B cell (primary cell): ENCODE measurements around the gene GPR143. TPM values are rescaled to one million over a fixed set of nuclear protein-coding genes. Genes with fewer than 3 reads are reported as not detected.

Source experiments
- ATAC-seq: fragments of 200-7000 bp; cut with Tn5 transposase; one replicate; pipeline ENCODE4 v1.10.0; 2021; ENCODE audit warnings: low read depth, mild to moderate bottlenecking, moderate number of reproducible peaks, moderate library complexity
- CTCF ChIA-PET: fragments of 350-600 bp; sonication (Branson Sonifier 250); formaldehyde crosslinking; loops from one replicate; lab custom pipeline; 2021; ENCODE audit warnings: antibody characterized with exemption, inconsistent platforms; lab: Charles Lee
- POLR2A ChIA-PET: fragments of 350-600 bp; sonication (Branson Sonifier 250); formaldehyde crosslinking; loops from one replicate; lab custom pipeline; 2021; ENCODE audit warnings: antibody characterized with exemption; lab: Charles Lee
- DNase-seq: peaks from one replicate; pipeline ENCODE4 v3.0.0; 2013
- H2AFZ ChIP-seq: 2 replicates; pipeline ENCODE4 v1.6.1; 2012; ENCODE audit warnings: mild to moderate bottlenecking, low read depth, low read length; ENCODE audit not compliant: insufficient read depth, poor library complexity, severe bottlenecking
- H3K27ac ChIP-seq, 2 donors: 1 replicate in 1 of 2; 2 replicates in 1 of 2; pipeline ENCODE4 v1.5.1; 2012 to 2013; ENCODE audit warnings: low read length in 2 of 2, mild to moderate bottlenecking in 2 of 2, moderate library complexity in 1 of 2
- H3K27me3 ChIP-seq, 4 experiments: fragments of 200-600 bp in 1 of 4; sonication (generic) in 1 of 4; replicated peaks in 1 of 4; 1 replicate in 2 of 4; 2 replicates in 2 of 4; pipeline versions ENCODE4 v1.6.1 to v1.7.0; 2013 to 2016; ENCODE audit warnings: low read length in 3 of 4, mild to moderate bottlenecking in 2 of 4, mixed read lengths in 1 of 4, moderate library complexity in 1 of 4; ENCODE audit not compliant: insufficient read depth in 4 of 4, control insufficient read depth in 3 of 4; ENCODE audit errors: control extremely low read depth in 1 of 4
- H3K36me3 ChIP-seq, 2 experiments: replicated peaks in 1 of 2; 1 replicate in 1 of 2; 2 replicates in 1 of 2; pipeline versions ENCODE4 v1.6.1 to v1.7.1; 2013; ENCODE audit warnings: low read length in 1 of 2; ENCODE audit not compliant: insufficient read depth in 2 of 2, control insufficient read depth in 1 of 2; ENCODE audit errors: control extremely low read depth in 1 of 2, extremely low read depth in 1 of 2
- H3K4me1 ChIP-seq, 2 donors: fragments of 200-600 bp in 1 of 2; sonication (generic) in 1 of 2; 1 replicate in 1 of 2; 2 replicates in 1 of 2; pipeline versions ENCODE4 v1.5.1 to v1.6.1; 2013 to 2017; ENCODE audit warnings: low read length in 2 of 2; ENCODE audit not compliant: control insufficient read depth in 2 of 2, insufficient read depth in 2 of 2
- H3K4me2 ChIP-seq: replicated peaks from 2 replicates; pipeline ENCODE3; 2012; ENCODE audit warnings: mild to moderate bottlenecking, low read depth, low read length; ENCODE audit not compliant: poor library complexity, severe bottlenecking
- H3K4me3 ChIP-seq, 5 experiments: fragments of 200-600 bp in 1 of 5; sonication (generic) in 1 of 5; 1 replicate in 3 of 5; 2 replicates in 2 of 5; pipeline versions ENCODE4 v1.5.1 to v1.7.0; 2011 to 2016; ENCODE audit warnings: low read length in 4 of 5, mild to moderate bottlenecking in 4 of 5, low read depth in 2 of 5, control low read depth in 1 of 5, moderate library complexity in 1 of 5; ENCODE audit not compliant: insufficient read depth in 1 of 5; ENCODE audit errors: control extremely low read depth in 1 of 5, extremely low read depth in 1 of 5
- H3K79me2 ChIP-seq: fragments of 200-600 bp; sonication (generic); one replicate; pipeline ENCODE4 v1.6.0; 2016; ENCODE audit warnings: low read length; ENCODE audit not compliant: control insufficient read depth, insufficient read depth
- H3K9ac ChIP-seq: fragments of 200-600 bp; sonication (generic); 2 replicates; pipeline ENCODE4 v1.6.1; 2017; ENCODE audit warnings: mild to moderate bottlenecking, low read length, moderate library complexity
- H3K9me3 ChIP-seq, 3 donors: one replicate each; pipeline versions ENCODE4 v1.6.1 to v1.7.1; 2013; ENCODE audit warnings: low read length in 2 of 3; ENCODE audit not compliant: control insufficient read depth in 2 of 3, insufficient read depth in 1 of 3; ENCODE audit errors: control extremely low read depth in 1 of 3
- H4K20me1 ChIP-seq: 2 replicates; pipeline ENCODE4 v1.6.0; 2012; ENCODE audit warnings: mild to moderate bottlenecking, low read length; ENCODE audit not compliant: insufficient read depth, control insufficient read depth, poor library complexity, severe bottlenecking
- H3K27ac Mint-ChIP-seq: one replicate; pipeline ENCODE4 v1.8.0; 2021; ENCODE audit warnings: mixed read lengths
- H3K27me3 Mint-ChIP-seq: one replicate; pipeline ENCODE4 v1.8.0; 2021; ENCODE audit warnings: mixed read lengths
- H3K4me1 Mint-ChIP-seq: one replicate; pipeline ENCODE4 v1.8.0; 2021; ENCODE audit warnings: mixed read lengths
- H3K4me3 Mint-ChIP-seq: one replicate; pipeline ENCODE4 v1.8.0; 2021; ENCODE audit warnings: mixed read lengths
- H3K9me3 Mint-ChIP-seq: one replicate; pipeline ENCODE4 v1.8.0; 2022; ENCODE audit warnings: mixed read lengths; ENCODE audit not compliant: insufficient read depth
- EZH2 ChIP-seq: IDR thresholded peaks from 2 replicates; pipeline ENCODE4 v1.6.1; 2012; ENCODE audit warnings: borderline replicate concordance, low read depth, mild to moderate bottlenecking, moderate library complexity, low read length; ENCODE audit not compliant: insufficient read depth, poor library complexity, severe bottlenecking
- WGBS: methylation state at CpG from one replicate; pipeline ENCODE4 v1.1.5; 2013; ENCODE audit warnings: missing lambda C conversion rate; ENCODE audit not compliant: insufficient coverage; 5-methylcytosine and 5-hydroxymethylcytosine counted together
- intact Hi-C: fragments of 100-400 bp; cut with micrococcal nuclease; formaldehyde crosslinking; loops from one replicate; pipeline ENCODE4 v1.10.0; 2022
- polyA plus RNA-seq: library from polyadenylated mRNA; depleted of rRNA; stranded (reverse); fragments of >200 nt; gene quantifications from 2 replicates; pipeline ENCODE4 v1.2.3, GENCODE V29; 2012
- total RNA-seq, 2 donors: library from RNA; stranded (reverse); fragments of 120-200 nt in 1 of 2; gene quantifications; 1 replicate in 1 of 2; 2 replicates in 1 of 2; pipeline versions ENCODE4 v1.2.3 to v1.2.4, GENCODE V29; 2013 to 2022
- TF ChIP-seq, protein P1 (sequence below): fragments of 200-600 bp; IDR thresholded peaks from one replicate; pipeline ENCODE4 v1.8.0; 2022; ENCODE audit warnings: antibody characterized with exemption, mild to moderate bottlenecking

GPR143 gene
- total and polyA plus RNA-seq, 2 donors (not counting 1 experiment from before 2014, with no cell fraction given): not detected

GRCh38 chrX:9693307-9694001 is 72.2 kb downstream of the GPR143 start:
- Mint-ChIP-seq H3K27me3 (no peaks in the 10 kb centered on the region), H3K27ac (no peak overlapping the region), H3K4me3 (no peak overlapping the region), H3K9me3 (no peaks in the 10 kb centered on the region), H3K4me1 (no peaks in the 10 kb centered on the region)
- ATAC-seq: no peak
- Histone ChIP-seq H3K4me3 (no peak overlapping the region), H4K20me1 (no peaks in the 10 kb centered on the region), H3K27me3 (no peaks in the 10 kb centered on the region), H3K27ac (no peak overlapping the region), H3K36me3 (peaks cover 0 to 53% of the 10 kb centered on the region in 2 experiments), H3K4me1 (no peaks in the 10 kb centered on the region), H3K9ac (no peak overlapping the region), H3K9me3 (no peaks in the 10 kb centered on the region), H3K79me2 (no peaks in the 10 kb centered on the region), H2AFZ (no peak overlapping the region), H3K4me2 (no peak overlapping the region)
- WGBS: 92% methylated on average over 8 of the region's 12 CpGs
- CTCF ChIA-PET: no interaction called here
- intact Hi-C loops: no loop called here
- TF ChIP-seq, protein P1, sequence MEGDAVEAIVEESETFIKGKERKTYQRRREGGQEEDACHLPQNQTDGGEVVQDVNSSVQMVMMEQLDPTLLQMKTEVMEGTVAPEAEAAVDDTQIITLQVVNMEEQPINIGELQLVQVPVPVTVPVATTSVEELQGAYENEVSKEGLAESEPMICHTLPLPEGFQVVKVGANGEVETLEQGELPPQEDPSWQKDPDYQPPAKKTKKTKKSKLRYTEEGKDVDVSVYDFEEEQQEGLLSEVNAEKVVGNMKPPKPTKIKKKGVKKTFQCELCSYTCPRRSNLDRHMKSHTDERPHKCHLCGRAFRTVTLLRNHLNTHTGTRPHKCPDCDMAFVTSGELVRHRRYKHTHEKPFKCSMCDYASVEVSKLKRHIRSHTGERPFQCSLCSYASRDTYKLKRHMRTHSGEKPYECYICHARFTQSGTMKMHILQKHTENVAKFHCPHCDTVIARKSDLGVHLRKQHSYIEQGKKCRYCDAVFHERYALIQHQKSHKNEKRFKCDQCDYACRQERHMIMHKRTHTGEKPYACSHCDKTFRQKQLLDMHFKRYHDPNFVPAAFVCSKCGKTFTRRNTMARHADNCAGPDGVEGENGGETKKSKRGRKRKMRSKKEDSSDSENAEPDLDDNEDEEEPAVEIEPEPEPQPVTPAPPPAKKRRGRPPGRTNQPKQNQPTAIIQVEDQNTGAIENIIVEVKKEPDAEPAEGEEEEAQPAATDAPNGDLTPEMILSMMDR: no peak
- no peak for TF ChIP-seq EZH2
- no peak for DNase-seq
- POLR2A ChIA-PET: interaction anchor here (0.5 kb wide), 1 partner anchor 137 kb away, joined by 5 read pairs; no protein-coding TSS in a partner anchor

DNA sequence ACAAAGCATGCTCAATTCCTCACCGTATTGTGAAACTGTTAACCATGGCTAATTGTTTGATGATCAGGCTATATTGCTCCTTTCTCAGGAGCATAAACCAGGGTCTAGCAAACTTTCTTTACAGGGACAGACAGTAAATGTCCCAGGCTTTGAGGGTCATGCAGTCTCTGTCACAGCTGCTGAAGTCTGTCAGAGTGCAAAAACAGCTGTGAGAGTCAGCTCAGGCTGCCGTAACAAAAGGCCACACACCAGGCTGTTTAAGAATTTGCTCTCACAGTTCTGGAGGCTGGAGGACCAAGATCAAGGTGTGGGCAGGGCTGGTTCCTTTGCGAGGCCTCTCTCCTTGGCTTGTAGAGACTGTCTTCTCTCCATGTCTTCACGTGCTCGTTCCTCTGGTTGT is 75.6 kb downstream of the GPR143 start:
- no peaks in the 10 kb centered on the region for H3K4me1 ChIP-seq
- H3K9me3 ChIP-seq: no peaks in the 10 kb centered on the region
- no peaks in the 10 kb centered on the region for H3K27me3 Mint-ChIP-seq
- ChIA-PET CTCF (no interaction called here), POLR2A (no interaction called here)
- no peaks in the 10 kb centered on the region for H3K79me2 ChIP-seq
- no peak overlapping the region for H3K4me3 Mint-ChIP-seq
- no peak overlapping the region for H3K4me3 ChIP-seq
- H3K27ac Mint-ChIP-seq: no peak overlapping the region
- DNase-seq: no peak
- no peak overlapping the region for H3K4me2 ChIP-seq
- H3K27ac ChIP-seq: no peak overlapping the region
- no peak for ATAC-seq
- no peaks in the 10 kb centered on the region for H4K20me1 ChIP-seq
- no peak overlapping the region for H2AFZ ChIP-seq
- no peaks in the 10 kb centered on the region for H3K9me3 Mint-ChIP-seq
- no peaks in the 10 kb centered on the region for H3K27me3 ChIP-seq
- 100% methylated on average over 3 of the region's 5 CpGs for WGBS
- TF ChIP-seq EZH2: no peak
- TF ChIP-seq, protein P1: no peak
- intact Hi-C loops: no loop called here
- no peaks in the 10 kb centered on the region for H3K4me1 Mint-ChIP-seq
- no peak overlapping the region for H3K9ac ChIP-seq
- peaks cover 0 to 39% of the 10 kb centered on the region in 2 experiments for H3K36me3 ChIP-seq
